ENCODE measurements around the gene COL6A1.

COL6A1 gene

GRCh38 chr21:46050668-46051378 lies 69.3 kb downstream of the COL6A1 start:
- no peak for DNase-seq

GRCh38 chr21:46051379-46051770 lies 69.8 kb downstream of the COL6A1 start:
- no peak for DNase-seq

GRCh38 chr21:46051821-46052675 lies 70.5 kb downstream of the COL6A1 start:
- DNase-seq: no peak

- peak; percentile 91 for DNase-seq
Observed at GRCh38 chr21:46052703-46053651, 71.4 kb downstream of the COL6A1 start.

GRCh38 chr21:46054031-46054430 lies 72.5 kb downstream of the COL6A1 start:
- no peak for DNase-seq

- DNase-seq: no peak
Observed at GRCh38 chr21:46054451-46054881, 72.9 kb downstream of the COL6A1 start.
